NCI-H146 (cell line): ENCODE data around the gene EYS.

Source experiments
- DNase-seq: peaks from one replicate; lab custom pipeline; 2025; lab: John Stamatoyannopoulos, UW

Gene EYS

GRCh38 chr6:65707126-65707826 lies at the start of gene EYS:
TSS of gene EYS (minus strand) at chr6:65707226. CDS start at chr6:65495410, 211,816 bp downstream.
- peak; percentile 81 for DNase-seq

GRCh38 chr6:65746302-65746701 lies 39.3 kb upstream of the EYS start:
- DNase-seq = no peak

- no peak for DNase-seq
These were observed 38.6 kb upstream of the EYS start for GRCh38 chr6:65745614-65746013.

GRCh38 chr6:65728879-65729479 lies 22.0 kb upstream of the EYS start:
- no peak for DNase-seq

GRCh38 chr6:65719101-65719500 lies 12.1 kb upstream of the EYS start:
- DNase-seq = no peak

- no peak for DNase-seq
These were observed 4.5 kb upstream of the EYS start for GRCh38 chr6:65711531-65711930.

- no peak for DNase-seq
These were observed 2.2 kb upstream of the EYS start for GRCh38 chr6:65709099-65709830.

GRCh38 chr6:65708162-65708561 lies 1.1 kb upstream of the EYS start:
- DNase-seq = no peak

- DNase-seq = no peak
These were observed 590 bp downstream of the EYS start for GRCh38 chr6:65706436-65706835.

GRCh38 chr6:65701325-65701724 lies 5.7 kb downstream of the EYS start:
- DNase-seq = no peak

GRCh38 chr6:65700561-65700960 lies 6.5 kb downstream of the EYS start:
- DNase-seq = no peak

GRCh38 chr6:65692109-65692508 lies 14.9 kb downstream of the EYS start:
- no peak for DNase-seq

GRCh38 chr6:65680232-65680631 lies 26.8 kb downstream of the EYS start:
- DNase-seq = no peak

- no peak for DNase-seq
These were observed 35.1 kb downstream of the EYS start for GRCh38 chr6:65671922-65672321.

GRCh38 chr6:65667916-65668656 lies 38.9 kb downstream of the EYS start:
- peak; percentile 0 for DNase-seq

GRCh38 chr6:65650086-65650485 lies 56.9 kb downstream of the EYS start:
- DNase-seq = no peak

- no peak for DNase-seq
These were observed 57.6 kb downstream of the EYS start for GRCh38 chr6:65649392-65649791.

GRCh38 chr6:65646544-65646943 lies 60.5 kb downstream of the EYS start:
- no peak for DNase-seq

GRCh38 chr6:65642776-65643175 lies 64.2 kb downstream of the EYS start:
- DNase-seq = no peak

GRCh38 chr6:65638047-65638831 lies 68.8 kb downstream of the EYS start:
- DNase-seq = peak; percentile 23

- DNase-seq = no peak
These were observed 69.6 kb downstream of the EYS start for GRCh38 chr6:65637289-65638046.
